A549 (cell line): Measurements from ENCODE around the gene CHKB. TPM values are rescaled to one million over a fixed set of nuclear protein-coding genes. Genes with fewer than 3 reads are reported as not detected.

Source experiments
- ATAC-seq, 2 experiments: fragments of 200-7000 bp in 1 of 2; fragments of >200 bp in 1 of 2; cut with Nextera tagmentation in 1 of 2; cut with Tn5 transposase in 1 of 2; 3 replicates each; pipeline versions ENCODE4 v1.8.0 to v1.9.1; 2018 to 2020; ENCODE audit warnings: mild to moderate bottlenecking in 1 of 2, moderate library complexity in 1 of 2
- CTCF ChIA-PET: fragments of 300-600 bp; sonication (Branson Sonifier 250); formaldehyde crosslinking; extraction: SDS; loops from one replicate; lab custom pipeline; 2021; ENCODE audit warnings: antibody characterized with exemption, inconsistent platforms; lab: Yijun Ruan, JAX
- POLR2A ChIA-PET: fragments of 350-600 bp; formaldehyde crosslinking; extraction: SDS; loops from one replicate; lab custom pipeline; 2021; ENCODE audit warnings: antibody characterized with exemption, inconsistent platforms; lab: Yijun Ruan, JAX
- DNase-seq, 2 experiments: peaks; one replicate each; pipeline versions ENCODE4 v3.0.0 to v3.0.0-alpha.2; 2011 to 2016; ENCODE audit warnings: low read depth in 1 of 2, low spot score in 1 of 2
- FAIRE-seq: peaks from 2 replicates; lab custom pipeline; 2011; peaks lifted over from hg19 to GRCh38; lab: Jason Lieb, UNC
- H3K27ac ChIP-seq, 2 experiments: fragments of >200 bp; sonication (Bioruptor Twin); formaldehyde crosslinking; 3 replicates each; pipeline ENCODE4 v1.5.1; 2016 to 2017
- H3K4me1 ChIP-seq: fragments of >200 bp; sonication (Bioruptor Twin); formaldehyde crosslinking; 3 replicates; pipeline ENCODE4 v1.6.1; 2016
- H3K4me2 ChIP-seq: fragments of >200 bp; sonication (Bioruptor Twin); formaldehyde crosslinking; 3 replicates; pipeline ENCODE4 v1.6.1; 2016
- H3K4me3 ChIP-seq: fragments of >200 bp; sonication (Bioruptor Twin); formaldehyde crosslinking; 3 replicates; pipeline ENCODE4 v1.5.1; 2016
- H3K9me3 ChIP-seq: fragments of >200 bp; sonication (Bioruptor Twin); formaldehyde crosslinking; 3 replicates; pipeline ENCODE4 v1.6.1; 2016
- BCL3 ChIP-seq: fragments of >200 bp; sonication (Bioruptor Twin); formaldehyde crosslinking; IDR thresholded peaks from 3 replicates; pipeline ENCODE4 v1.6.1; 2016
- CHD2 ChIP-seq: fragments of 150-350 bp; IDR thresholded peaks from 2 replicates; pipeline ENCODE4 v1.6.1; 2014; ENCODE audit warnings: low read length; ENCODE audit not compliant: partially characterized antibody
- E2F6 ChIP-seq: IDR thresholded peaks from 2 replicates; pipeline ENCODE4 v1.6.1; 2012; ENCODE audit warnings: low read depth, borderline replicate concordance
- FOSB ChIP-seq: fragments of 250-450 bp; sonication (Bioruptor Pico); IDR thresholded peaks from 2 replicates; pipeline ENCODE4 v1.5.0; 2020; ENCODE audit warnings: mild to moderate bottlenecking, moderate library complexity
- HEYL ChIP-seq: fragments of 250-450 bp; sonication (Bioruptor Pico); IDR thresholded peaks from 2 replicates; pipeline ENCODE4 v1.8.0; 2021; ENCODE audit warnings: mild to moderate bottlenecking, moderate library complexity
- HMGXB4 ChIP-seq: fragments of 250-450 bp; sonication (Bioruptor Pico); IDR thresholded peaks from 2 replicates; pipeline ENCODE4 v1.5.0; 2021; ENCODE audit warnings: mild to moderate bottlenecking, moderate library complexity, borderline replicate concordance
- JUNB ChIP-seq: fragments of >200 bp; sonication (Bioruptor Twin); formaldehyde crosslinking; IDR thresholded peaks from 2 replicates; pipeline ENCODE4 v1.6.1; 2016
- KDM1A ChIP-seq: fragments of 200-600 bp; sonication (generic); IDR thresholded peaks from 2 replicates; pipeline ENCODE4 v1.6.1; 2016; ENCODE audit warnings: low read depth, mild to moderate bottlenecking
- MAZ ChIP-seq: fragments of 150-350 bp; IDR thresholded peaks from 2 replicates; pipeline ENCODE4 v1.6.1; 2014; ENCODE audit warnings: antibody characterized with exemption, low read depth, low read length, borderline replicate concordance
- MYC ChIP-seq: IDR thresholded peaks from 2 replicates; pipeline ENCODE4 v1.6.1; 2012; ENCODE audit warnings: mild to moderate bottlenecking, inconsistent platforms, low read length, improper control_type of control experiment, borderline replicate concordance
- NFE2L2 ChIP-seq: fragments of 150-350 bp; conservative IDR thresholded peaks from 2 replicates; pipeline ENCODE4 v1.6.1; 2014; ENCODE audit warnings: low read length
- PBX3 ChIP-seq: IDR thresholded peaks from 2 replicates; pipeline ENCODE4 v1.6.1; 2012
- PHF8 ChIP-seq: fragments of 200-600 bp; sonication (generic); IDR thresholded peaks from 2 replicates; pipeline ENCODE4 v1.6.1; 2016; ENCODE audit warnings: low read depth, mild to moderate bottlenecking, antibody characterized with exemption, moderate library complexity, borderline replicate concordance
- POLR2A ChIP-seq: IDR thresholded peaks from 2 replicates; pipeline ENCODE4 v1.6.1; 2012; ENCODE audit warnings: mild to moderate bottlenecking, low read length
- RAD21 ChIP-seq, 2 experiments: fragments of >200 bp in 1 of 2; sonication (Bioruptor Twin) in 1 of 2; formaldehyde crosslinking in 1 of 2; IDR thresholded peaks in 1 of 2; conservative IDR thresholded peaks in 1 of 2; 2 replicates in 1 of 2; 3 replicates in 1 of 2; pipeline ENCODE4 v1.6.1; 2012 to 2018; ENCODE audit warnings: inconsistent platforms in 1 of 2
- REST ChIP-seq: fragments of 200-600 bp; sonication (generic); IDR thresholded peaks from 2 replicates; pipeline ENCODE4 v1.6.1; 2016; ENCODE audit warnings: antibody characterized with exemption, mild to moderate bottlenecking, moderate library complexity
- RNF2 ChIP-seq: fragments of 200-600 bp; sonication (generic); IDR thresholded peaks from 2 replicates; pipeline ENCODE4 v1.6.1; 2016; ENCODE audit warnings: low read depth, mild to moderate bottlenecking, antibody characterized with exemption, moderate library complexity, borderline replicate concordance
- SREBF2 ChIP-seq: fragments of 450-650 bp; IDR thresholded peaks from 2 replicates; pipeline ENCODE4 v1.6.1; 2014; ENCODE audit warnings: mild to moderate bottlenecking, moderate library complexity
- TFCP2L1 ChIP-seq: fragments of 250-450 bp; sonication (Bioruptor Pico); IDR thresholded peaks from 2 replicates; pipeline ENCODE4 v1.5.0; 2021; ENCODE audit warnings: mild to moderate bottlenecking
- TP53 ChIP-seq: fragments of 250-450 bp; sonication (Bioruptor Pico); IDR thresholded peaks from 2 replicates; pipeline ENCODE4 v1.5.0; 2021; ENCODE audit warnings: mild to moderate bottlenecking, moderate library complexity
- ZC3H11A ChIP-seq: fragments of 450-650 bp; IDR thresholded peaks from 2 replicates; pipeline ENCODE4 v1.6.1; 2014; ENCODE audit warnings: antibody characterized with exemption, mild to moderate bottlenecking
- ZNF302 ChIP-seq: fragments of 250-450 bp; sonication (Bioruptor Pico); IDR thresholded peaks from 2 replicates; pipeline ENCODE4 v1.9.0; 2021; ENCODE audit warnings: inconsistent platforms, mild to moderate bottlenecking, moderate library complexity
- ZSCAN20 ChIP-seq: fragments of 250-450 bp; sonication (Bioruptor Pico); IDR thresholded peaks from 2 replicates; pipeline ENCODE4 v1.8.0; 2022; ENCODE audit warnings: mild to moderate bottlenecking, moderate library complexity
- WGBS: methylation state at CpG from one replicate; pipeline ENCODE4 v1.1.6; 2017; ENCODE audit errors: missing lambda C conversion rate; 5-methylcytosine and 5-hydroxymethylcytosine counted together
- polyA plus RNA-seq, 4 experiments: library from polyadenylated mRNA; depleted of rRNA in 3 of 4; stranded (reverse); fragments of >200 nt; fragmentation: RNase III in 1 of 4; extraction: RNeasy Plus Mini Kit Qiagen cat#74134 plus additional on column Dnase treatment in 1 of 4; gene quantifications; 2 replicates in 3 of 4; 3 replicates in 1 of 4; pipeline ENCODE4 v1.2.3, GENCODE V29; 2011 to 2017

The CHKB gene
- polyA plus RNA-seq, 2 of the 4 experiments (the other 2 are of a cell fraction): 16.4 to 25.8 TPM

GRCh38 chr22:50560034-50560433 is 22.6 kb downstream of the CHKB start (continued):
- TF ChIP-seq REST (no peak), E2F6 (no peak), ZC3H11A (no peak), TP53 (CRISPR knock-in tag) (no peak)
- TF ChIP-seq, all 56 proteins: peak for 0

- no peak for DNase-seq
- CTCF ChIA-PET: interaction anchor here (0.7 to 2.0 kb wide), 6 partner anchors 11 to 37 kb away, joined by 3 to 5 read pairs (median 4); partner anchors contain the start of genes KLHDC7B and SCO2
- Histone ChIP-seq H3K4me1 (no peaks in the 10 kb centered on the region), H3K9me3 (no peaks in the 10 kb centered on the region), H3K27ac (no peak overlapping the region), H3K4me2 (no peak overlapping the region), H3K4me3 (no peak overlapping the region)
- POLR2A ChIA-PET: no interaction called here
- WGBS: 86% methylated on average over 5 of the region's 5 CpGs
- ATAC-seq: no peak
- FAIRE-seq: no peak
- TF ChIP-seq MYC (no peak), POLR2A (no peak), CHD2 (no peak), ZC3H11A (no peak), KDM1A (no peak)
Measured at GRCh38 chr22:50556703-50557102, 25.9 kb downstream of the CHKB start.

GRCh38 chr22:50553310-50553709 is 29.3 kb downstream of the CHKB start:
- 66% methylated on average over 8 of the region's 8 CpGs for WGBS
- Histone ChIP-seq H3K9me3 (no peaks in the 10 kb centered on the region), H3K4me3 (no peak overlapping the region), H3K27ac (no peak overlapping the region), H3K4me1 (no peaks in the 10 kb centered on the region), H3K4me2 (no peak overlapping the region)
- POLR2A ChIA-PET: no interaction called here
- no peak for ATAC-seq
- FAIRE-seq: no peak
- DNase-seq: no peak
- CTCF ChIA-PET: interaction anchor here (1.0 kb wide), 1 partner anchor 9 kb away, joined by 3 read pairs; the partner anchor contains the start of gene SYCE3
- TF ChIP-seq JUNB: no peak
- TF ChIP-seq PBX3: no peak
- no peak for TF ChIP-seq SREBF2
- TF ChIP-seq MAZ: no peak
- no peak for TF ChIP-seq NFE2L2
- no peak for TF ChIP-seq HMGXB4 (CRISPR knock-in tag)
- no peak for TF ChIP-seq PHF8
- no peak for TF ChIP-seq REST
- TF ChIP-seq BCL3: no peak
- no peak for TF ChIP-seq KDM1A
- TF ChIP-seq FOSB: no peak
- TF ChIP-seq ZNF302 (CRISPR knock-in tag): no peak
- TF ChIP-seq TFCP2L1 (CRISPR knock-in tag): no peak
- no peak for TF ChIP-seq HEYL (CRISPR knock-in tag)
- TF ChIP-seq ZSCAN20: no peak
- TF ChIP-seq RAD21 (conservative IDR thresholded peaks at IDR 0.05 in 1 of 2, IDR thresholded peaks at IDR 0.05 in 1 of 2): no peak
- TF ChIP-seq RNF2: no peak
